Epithelial cell of esophagus (primary cell): ENCODE measurements around the gene ZNF285.
"Not testable (repeated sequence)": the region's sequence is repeated elsewhere in the genome, so short reads cannot be mapped to it uniquely, and the experiment has no call there.

Source experiments
- DNase-seq: peaks from one replicate; pipeline ENCODE4 v3.0.0; 2010; ENCODE audit warnings: low read depth
- H3K4me3 ChIP-seq: 2 replicates; pipeline ENCODE4 v1.5.1; 2011; ENCODE audit warnings: mild to moderate bottlenecking, low read length, control low read depth
- CTCF ChIP-seq: IDR thresholded peaks from 2 replicates; pipeline ENCODE4 v1.5.1; 2011; ENCODE audit warnings: low read depth, mild to moderate bottlenecking, low read length, control low read depth, inconsistent platforms; ENCODE audit not compliant: insufficient read depth; ENCODE audit errors: missing control alignments

The ZNF285 gene

GRCh38 chr19:44401139-44402115 is at the start of gene ZNF285:
Gene ZNF285, minus strand, starts transcription at chr19:44401608. Its CDS starts 4,395 bp downstream, at chr19:44397213.
- H3K4me3 ChIP-seq = peak within 1 kb of the TSS; percentile 69
- peak; percentile 96 for DNase-seq
- no peak for TF ChIP-seq CTCF

GRCh38 chr19:44447916-44448674 is 46.7 kb upstream of the ZNF285 start, which contains the start of gene ZNF229:
Gene ZNF229, minus strand, starts transcription at chr19:44448472. Its CDS starts 5,625 bp downstream, at chr19:44442847.
- peak within 1 kb of the TSS; percentile 96 for H3K4me3 ChIP-seq
- no peak for TF ChIP-seq CTCF
- DNase-seq = peak; percentile 98

- no peak for DNase-seq
- TF ChIP-seq CTCF = no peak
Measured at GRCh38 chr19:44438441-44438840, 37.0 kb upstream of the ZNF285 start.

GRCh38 chr19:44435441-44435840 is 34.0 kb upstream of the ZNF285 start:
- no peak for TF ChIP-seq CTCF
- no peak for DNase-seq
- H3K4me3 ChIP-seq = no peak overlapping the region

More at GRCh38 chr19:44438441-44438840, 37.0 kb upstream of the ZNF285 start:
- H3K4me3 ChIP-seq = no peak overlapping the region

GRCh38 chr19:44430956-44431355 is 29.5 kb upstream of the ZNF285 start:
- TF ChIP-seq CTCF = no peak
- H3K4me3 ChIP-seq = no peak overlapping the region
- peak; percentile 8 for DNase-seq

- DNase-seq = not testable (repeated sequence)
Measured at GRCh38 chr19:44415553-44415952, 14.1 kb upstream of the ZNF285 start.

GRCh38 chr19:44389268-44389667 is 12.1 kb downstream of the ZNF285 start:
- H3K4me3 ChIP-seq, DNase-seq: not testable (repeated sequence)

More at GRCh38 chr19:44415553-44415952, 14.1 kb upstream of the ZNF285 start:
- H3K4me3 ChIP-seq = not testable (repeated sequence)

- no peak for DNase-seq
- no peak for TF ChIP-seq CTCF
- no peak overlapping the region for H3K4me3 ChIP-seq
Measured at GRCh38 chr19:44374789-44375188, 26.6 kb downstream of the ZNF285 start.
